DOHH2 (cell line): Measurements from ENCODE around the gene KCP.

Experiments
- EZH2phosphoT487 ChIP-seq: fragments of 200-600 bp; sonication (generic); IDR thresholded peaks from 2 replicates; pipeline ENCODE4 v1.6.1; 2017; ENCODE audit warnings: borderline replicate concordance, mild to moderate bottlenecking, antibody characterized with exemption, low read length, moderate library complexity, mixed read lengths
- TF ChIP-seq, protein P1 (sequence below): fragments of 200-600 bp; sonication (generic); IDR thresholded peaks from one replicate; pipeline ENCODE4 v1.5.1; 2014; ENCODE audit warnings: antibody characterized with exemption, mild to moderate bottlenecking, low read depth, low read length; ENCODE audit not compliant: poor library complexity, severe bottlenecking

DNA sequence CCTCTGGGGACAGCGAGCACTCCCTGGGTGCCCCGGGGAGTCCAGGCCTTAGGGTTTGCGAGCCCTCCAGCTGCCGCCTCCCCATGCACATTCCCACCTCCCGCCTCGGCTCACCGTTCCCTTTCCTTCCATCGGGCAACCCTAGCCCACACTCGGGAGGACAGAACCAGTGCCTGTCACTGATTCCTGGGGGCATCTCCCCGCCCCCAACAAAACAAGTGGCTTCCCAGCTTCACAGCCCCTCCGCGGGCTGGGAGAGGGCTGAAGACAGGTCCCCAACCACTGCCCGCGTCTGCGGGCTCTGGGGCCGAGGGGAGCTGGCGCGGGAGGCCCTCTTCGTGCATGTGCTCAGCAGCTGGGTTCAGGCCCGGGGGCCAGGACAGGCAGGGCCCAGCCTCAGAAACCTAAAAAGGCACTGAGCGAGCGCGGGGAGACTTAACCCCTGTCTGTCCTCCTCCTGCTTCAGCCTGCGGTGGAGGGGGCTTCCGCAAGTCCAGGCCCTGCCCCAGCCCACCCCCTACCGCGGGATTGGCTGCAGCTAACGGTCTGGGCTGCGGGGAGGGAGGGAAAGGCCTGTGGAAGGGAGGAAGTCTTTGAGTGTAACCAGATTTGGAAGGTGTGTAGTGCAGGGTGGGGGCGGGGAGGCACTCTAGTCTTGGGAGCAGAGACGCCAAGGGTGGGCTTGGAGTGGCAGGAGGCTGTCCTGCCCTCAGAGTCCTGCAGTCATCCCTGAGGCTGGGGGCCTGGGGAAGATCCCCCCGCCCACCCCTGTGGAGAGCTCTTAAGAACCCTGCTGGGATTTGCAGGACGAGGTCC lies 79.1 kb downstream of the KCP start:
- TF ChIP-seq, protein P1, sequence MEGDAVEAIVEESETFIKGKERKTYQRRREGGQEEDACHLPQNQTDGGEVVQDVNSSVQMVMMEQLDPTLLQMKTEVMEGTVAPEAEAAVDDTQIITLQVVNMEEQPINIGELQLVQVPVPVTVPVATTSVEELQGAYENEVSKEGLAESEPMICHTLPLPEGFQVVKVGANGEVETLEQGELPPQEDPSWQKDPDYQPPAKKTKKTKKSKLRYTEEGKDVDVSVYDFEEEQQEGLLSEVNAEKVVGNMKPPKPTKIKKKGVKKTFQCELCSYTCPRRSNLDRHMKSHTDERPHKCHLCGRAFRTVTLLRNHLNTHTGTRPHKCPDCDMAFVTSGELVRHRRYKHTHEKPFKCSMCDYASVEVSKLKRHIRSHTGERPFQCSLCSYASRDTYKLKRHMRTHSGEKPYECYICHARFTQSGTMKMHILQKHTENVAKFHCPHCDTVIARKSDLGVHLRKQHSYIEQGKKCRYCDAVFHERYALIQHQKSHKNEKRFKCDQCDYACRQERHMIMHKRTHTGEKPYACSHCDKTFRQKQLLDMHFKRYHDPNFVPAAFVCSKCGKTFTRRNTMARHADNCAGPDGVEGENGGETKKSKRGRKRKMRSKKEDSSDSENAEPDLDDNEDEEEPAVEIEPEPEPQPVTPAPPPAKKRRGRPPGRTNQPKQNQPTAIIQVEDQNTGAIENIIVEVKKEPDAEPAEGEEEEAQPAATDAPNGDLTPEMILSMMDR, result no peak
- no peak for TF ChIP-seq EZH2phosphoT487
